Endodermal cell (in vitro differentiated cells): Measurements from ENCODE around the gene ARL6IP1. TPM values are rescaled to one million over a fixed set of nuclear protein-coding genes. Genes with fewer than 3 reads are reported as not detected.

Source experiments
- DNase-seq: peaks from one replicate; pipeline ENCODE4 v3.0.0-alpha.2; 2017
- H3K27ac ChIP-seq: 2 replicates; pipeline ENCODE4 v1.5.1; 2013; ENCODE audit warnings: mild to moderate bottlenecking, low read depth, low read length, moderate library complexity
- H3K27me3 ChIP-seq: 2 replicates; pipeline ENCODE4 v1.6.1; 2013; ENCODE audit warnings: mild to moderate bottlenecking, low read length, moderate library complexity; ENCODE audit not compliant: insufficient read depth, control insufficient read depth, poor library complexity, severe bottlenecking
- H3K36me3 ChIP-seq: 2 replicates; pipeline ENCODE4 v1.7.0; 2013; ENCODE audit warnings: mild to moderate bottlenecking, low read length, moderate library complexity; ENCODE audit not compliant: control insufficient read depth, insufficient read depth
- H3K4me1 ChIP-seq: one replicate; pipeline ENCODE4 v1.7.0; 2013; ENCODE audit warnings: low read length; ENCODE audit not compliant: control insufficient read depth, insufficient read depth
- H3K4me3 ChIP-seq: 2 replicates; pipeline ENCODE4 v1.5.1; 2013; ENCODE audit warnings: mild to moderate bottlenecking, low read length, moderate library complexity
- H3K9ac ChIP-seq: 2 replicates; pipeline ENCODE4 v1.6.1; 2013; ENCODE audit warnings: mild to moderate bottlenecking, low read length, moderate library complexity; ENCODE audit not compliant: poor library complexity, severe bottlenecking; ENCODE audit errors: extremely low read depth
- H3K9me3 ChIP-seq: 2 replicates; pipeline ENCODE4 v1.6.1; 2013; ENCODE audit warnings: mild to moderate bottlenecking, low read length, moderate library complexity; ENCODE audit not compliant: control insufficient read depth
- H3K27ac Mint-ChIP-seq: 2 replicates; pipeline ENCODE4 v1.8.0; 2020; ENCODE audit warnings: mixed read lengths
- H3K27me3 Mint-ChIP-seq: 2 replicates; pipeline ENCODE4 v1.8.0; 2021; ENCODE audit warnings: mild to moderate bottlenecking, mixed read lengths; ENCODE audit not compliant: insufficient read depth
- H3K36me3 Mint-ChIP-seq: 2 replicates; pipeline ENCODE4 v1.8.0; 2020; ENCODE audit warnings: low read depth, mixed read lengths
- H3K4me1 Mint-ChIP-seq: 2 replicates; pipeline ENCODE4 v1.8.0; 2020; ENCODE audit warnings: mixed read lengths
- H3K4me3 Mint-ChIP-seq: 2 replicates; pipeline ENCODE4 v1.8.0; 2020; ENCODE audit warnings: mild to moderate bottlenecking, moderate library complexity, mixed read lengths
- H3K9me3 Mint-ChIP-seq: 2 replicates; pipeline ENCODE4 v1.8.0; 2020; ENCODE audit warnings: mild to moderate bottlenecking, mixed read lengths
- WGBS, 2 experiments: methylation state at CpG; one replicate each; pipeline versions ENCODE4 v1.1.5 to v1.1.7; 2013; ENCODE audit warnings: missing lambda C conversion rate in 2 of 2, mixed read lengths in 1 of 2; ENCODE audit not compliant: insufficient coverage in 1 of 2, insufficient read length in 1 of 2; 5-methylcytosine and 5-hydroxymethylcytosine counted together
- total RNA-seq, 2 donors: library from RNA; stranded (reverse); fragmentation: NEBNext Ultra II Directional in 1 of 2; extraction: Animal tissue kit (Norgen Biotek cat#: 25700) in 1 of 2; gene quantifications; 2 replicates in 1 of 2; 3 replicates in 1 of 2; pipeline ENCODE4 v1.2.1, GENCODE V29; 2021
- TF ChIP-seq, protein P1 (sequence below): fragments of 200-600 bp; sonication (generic); conservative IDR thresholded peaks from 2 replicates; pipeline ENCODE4 v1.5.0; 2021; ENCODE audit warnings: antibody characterized with exemption, mild to moderate bottlenecking

ARL6IP1 gene
- total RNA-seq, 2 donors from 2014 or later = 331 to 334 TPM

GRCh38 chr16:18809165-18809564 lies 7.8 kb upstream of the ARL6IP1 start:
- no peaks in the 10 kb centered on the region for H3K9me3 Mint-ChIP-seq
- Histone ChIP-seq H3K4me1 (peaks cover 9% of the 10 kb centered on the region), H3K36me3 (peaks cover 60% of the 10 kb centered on the region), H3K9me3 (peaks cover 16% of the 10 kb centered on the region), H3K27ac (no peak overlapping the region), H3K27me3 (no peaks in the 10 kb centered on the region), H3K9ac (no peak overlapping the region), H3K4me3 (no peak overlapping the region)
- no peaks in the 10 kb centered on the region for H3K27me3 Mint-ChIP-seq
- DNase-seq = no peak
- WGBS, 2 experiments = 93 to 94% methylated on average over 10 to 13 of the region's 13 CpGs
- TF ChIP-seq, protein P1, sequence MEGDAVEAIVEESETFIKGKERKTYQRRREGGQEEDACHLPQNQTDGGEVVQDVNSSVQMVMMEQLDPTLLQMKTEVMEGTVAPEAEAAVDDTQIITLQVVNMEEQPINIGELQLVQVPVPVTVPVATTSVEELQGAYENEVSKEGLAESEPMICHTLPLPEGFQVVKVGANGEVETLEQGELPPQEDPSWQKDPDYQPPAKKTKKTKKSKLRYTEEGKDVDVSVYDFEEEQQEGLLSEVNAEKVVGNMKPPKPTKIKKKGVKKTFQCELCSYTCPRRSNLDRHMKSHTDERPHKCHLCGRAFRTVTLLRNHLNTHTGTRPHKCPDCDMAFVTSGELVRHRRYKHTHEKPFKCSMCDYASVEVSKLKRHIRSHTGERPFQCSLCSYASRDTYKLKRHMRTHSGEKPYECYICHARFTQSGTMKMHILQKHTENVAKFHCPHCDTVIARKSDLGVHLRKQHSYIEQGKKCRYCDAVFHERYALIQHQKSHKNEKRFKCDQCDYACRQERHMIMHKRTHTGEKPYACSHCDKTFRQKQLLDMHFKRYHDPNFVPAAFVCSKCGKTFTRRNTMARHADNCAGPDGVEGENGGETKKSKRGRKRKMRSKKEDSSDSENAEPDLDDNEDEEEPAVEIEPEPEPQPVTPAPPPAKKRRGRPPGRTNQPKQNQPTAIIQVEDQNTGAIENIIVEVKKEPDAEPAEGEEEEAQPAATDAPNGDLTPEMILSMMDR = no peak
- H3K27ac Mint-ChIP-seq = no peak overlapping the region
- peaks cover 59% of the 10 kb centered on the region for H3K36me3 Mint-ChIP-seq
- peaks cover 32% of the 10 kb centered on the region for H3K4me1 Mint-ChIP-seq
- H3K4me3 Mint-ChIP-seq = no peak overlapping the region

DNA sequence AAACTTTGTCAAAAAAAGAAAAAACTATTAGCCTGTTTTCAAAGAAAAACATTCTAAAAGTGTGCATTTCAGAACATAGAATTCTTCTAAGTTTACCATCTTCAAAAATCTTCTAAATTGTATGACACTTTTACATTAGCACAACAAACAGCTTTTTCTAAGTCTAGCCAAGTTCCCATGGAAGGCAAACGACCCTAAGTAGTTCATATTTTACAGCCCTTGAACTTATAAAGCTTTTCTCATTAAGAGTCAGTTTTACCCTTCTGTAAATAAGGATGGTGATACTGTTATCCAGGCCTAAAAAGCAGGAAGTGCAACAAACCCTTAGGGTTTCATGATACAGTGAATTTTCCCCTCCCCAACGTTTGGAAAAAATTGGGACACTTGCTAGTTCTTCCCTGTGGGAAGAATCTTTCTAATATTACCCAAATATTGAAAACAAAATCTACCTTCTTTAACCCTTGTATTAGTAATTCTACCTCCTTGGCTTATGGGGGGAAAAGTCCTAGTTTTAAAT lies 4.0 kb upstream of the ARL6IP1 start:
- H3K9ac ChIP-seq = peak overlapping the region; percentile 6
- Mint-ChIP-seq H3K4me3 (no peak overlapping the region), H3K9me3 (peaks cover 2% of the 10 kb centered on the region), H3K27ac (peak overlapping the region; percentile 82), H3K27me3 (no peaks in the 10 kb centered on the region), H3K4me1 (peaks cover 44% of the 10 kb centered on the region), H3K36me3 (peaks cover 36% of the 10 kb centered on the region)
- WGBS, 2 experiments = 13 to 20% methylated on average over 2 of the region's 2 CpGs
- TF ChIP-seq, protein P1 = no peak
- H3K36me3 ChIP-seq = peaks cover 42% of the 10 kb centered on the region
- DNase-seq = no peak
- peaks cover 15% of the 10 kb centered on the region for H3K4me1 ChIP-seq
- peak overlapping the region; percentile 42 for H3K4me3 ChIP-seq
- H3K9me3 ChIP-seq = peaks cover 16% of the 10 kb centered on the region
- no peaks in the 10 kb centered on the region for H3K27me3 ChIP-seq
- H3K27ac ChIP-seq = no peak overlapping the region

DNA sequence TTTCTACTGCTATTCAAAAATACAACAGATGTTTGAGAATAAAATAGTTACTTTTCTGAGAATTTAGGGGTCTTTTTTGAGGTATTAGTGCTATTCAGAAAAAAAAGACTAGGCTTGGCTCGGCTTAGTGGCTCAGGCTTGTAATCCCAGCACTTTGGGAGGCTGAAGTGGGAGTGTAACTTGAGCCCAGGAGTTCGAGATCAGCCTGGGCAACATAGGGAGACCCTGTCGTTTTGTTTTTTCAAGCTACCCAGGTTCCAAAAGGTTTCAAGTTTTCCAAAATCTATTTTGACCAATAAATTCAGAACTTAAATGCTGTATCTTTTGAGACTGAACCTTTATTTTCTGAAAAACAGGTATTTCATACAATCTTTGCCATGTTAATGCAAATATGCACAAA lies 3.2 kb upstream of the ARL6IP1 start:
- Mint-ChIP-seq H3K9me3 (peaks cover 2% of the 10 kb centered on the region), H3K27me3 (no peaks in the 10 kb centered on the region), H3K36me3 (peaks cover 30% of the 10 kb centered on the region), H3K4me3 (no peak overlapping the region), H3K4me1 (peaks cover 52% of the 10 kb centered on the region), H3K27ac (peak overlapping the region; percentile 93)
- H3K4me1 ChIP-seq = peaks cover 16% of the 10 kb centered on the region
- peaks cover 37% of the 10 kb centered on the region for H3K36me3 ChIP-seq
- no peaks in the 10 kb centered on the region for H3K27me3 ChIP-seq
- H3K27ac ChIP-seq = no peak overlapping the region
- TF ChIP-seq, protein P1 = no peak
- peak; percentile 71 for DNase-seq
- H3K9ac ChIP-seq = peak overlapping the region; percentile 24
- peak overlapping the region; percentile 42 for H3K4me3 ChIP-seq
- 36 to 64% methylated on average over 2 to 3 of the region's 3 CpGs for WGBS, 2 experiments
- H3K9me3 ChIP-seq = peaks cover 16% of the 10 kb centered on the region
